Heart left ventricle (tissue), 16 donors: ENCODE data around the gene OSMR. TPM values are rescaled to one million over a fixed set of nuclear protein-coding genes. Genes with fewer than 3 reads are reported as not detected.
A peak's percentile ranks its signal among the peaks of the same experiment; 100 is the strongest.

Experiments
- ATAC-seq, 4 donors: fragments of 200-7000 bp; cut with Tn5 transposase; one replicate each; pipeline ENCODE4 v1.9.1; 2020 to 2022; ENCODE audit warnings: moderate library complexity in 4 of 4, mild to moderate bottlenecking in 3 of 4, moderate number of reproducible peaks in 1 of 4
- DNase-seq, 5 donors: peaks; one replicate each; pipeline ENCODE4 v3.0.0-alpha.2; 2020
- H3K27ac ChIP-seq, 12 donors: fragments of 200-600 bp; sonication (generic) in 4 of 12; one replicate each; pipeline versions ENCODE4 v1.5.0 to v1.8.0; 2016 to 2022; ENCODE audit warnings: mild to moderate bottlenecking in 2 of 12
- H3K27me3 ChIP-seq, 9 donors: fragments of 200-600 bp; sonication (generic) in 2 of 9; one replicate each; pipeline versions ENCODE4 v1.5.1 to v1.8.0; 2016 to 2022; ENCODE audit warnings: mild to moderate bottlenecking in 3 of 9
- H3K36me3 ChIP-seq, 9 donors: fragments of 200-600 bp; sonication (generic) in 2 of 9; one replicate each; pipeline versions ENCODE4 v1.5.0 to v1.8.0; 2018 to 2022; ENCODE audit warnings: mild to moderate bottlenecking in 2 of 9
- H3K4me1 ChIP-seq, 12 donors: fragments of 200-600 bp; sonication (generic) in 4 of 12; one replicate each; pipeline versions ENCODE4 v1.5.0 to v1.8.0; 2016 to 2022; ENCODE audit warnings: mild to moderate bottlenecking in 3 of 12
- H3K4me3 ChIP-seq, 12 donors: fragments of 200-600 bp; sonication (generic) in 4 of 12; one replicate each; pipeline versions ENCODE4 v1.5.0 to v1.8.0; 2017 to 2022; ENCODE audit warnings: mild to moderate bottlenecking in 9 of 12, moderate library complexity in 4 of 12
- H3K9me3 ChIP-seq, 12 donors: fragments of 200-600 bp; sonication (generic) in 4 of 12; one replicate each; pipeline versions ENCODE4 v1.5.0 to v1.8.0; 2016 to 2022; ENCODE audit warnings: mild to moderate bottlenecking in 1 of 12
- CTCF ChIP-seq, 12 donors: fragments of 200-600 bp; sonication (generic) in 4 of 12; IDR thresholded peaks; one replicate each; pipeline versions ENCODE4 v1.5.0 to v1.8.0; 2018 to 2022; ENCODE audit warnings: antibody characterized with exemption in 12 of 12, mild to moderate bottlenecking in 5 of 12
- POLR2A ChIP-seq, 2 donors: fragments of 450-650 bp; IDR thresholded peaks; one replicate each; pipeline ENCODE4 v1.6.1; 2017; ENCODE audit warnings: antibody characterized with exemption in 2 of 2, mild to moderate bottlenecking in 2 of 2, moderate library complexity in 2 of 2
- WGBS, 4 donors: extraction: QIAGEN DNeasy Blood & Tissue Kit in 2 of 4; methylation state at CpG; one replicate each; pipeline versions ENCODE4 v1.1.5 to v1.1.7; 2013 to 2018; 5-methylcytosine and 5-hydroxymethylcytosine counted together
- intact Hi-C, 10 donors: fragments of 100-400 bp; cut with DNase I; formaldehyde crosslinking; loops; one replicate each; pipeline versions ENCODE4 v1.11.1 to v1.14.2; 2022
- polyA plus RNA-seq, 2 donors: library from polyadenylated mRNA; stranded (reverse); fragments of 200-250 nt; gene quantifications; one replicate each; pipeline ENCODE4 v1.2.3, GENCODE V29; 2013
- total RNA-seq, 9 donors: library from RNA; depleted of rRNA in 2 of 9; stranded (reverse); fragments of >200 nt in 2 of 9; fragmentation: NEBNext Ultra II Directional in 3 of 9; extraction: Animal tissue kit (Norgen Biotek cat#: 25700) in 3 of 9; gene quantifications; one replicate each; pipeline versions ENCODE4 v1.1.0 to v1.2.4, GENCODE V29; 2016 to 2023
- donor health status: ischemic (EF 13 %, LVEDD 7.1; RV severe dilation, severe dysfunction).
- donor health status: healthy with polysubstance abuse.
- donor health status: DM: no; HTN: yes; CAD: no.
- donor health status: DM: no; HTN: no; CAD: no.
- donor health status: ischemic (EF 25% LVEDD 6.9; RV normal size, moderate dysfunction).
- donor health status: ischemic (EF 25% LVEDD 5.7; RV mildly dilated, moderate dysfunction).
- donor health status: healthy.
- donor health status: DM: yes; HTN: yes; CAD: no.
- donor health status: ischemic (EF 35%, LVEDD 5.7; RV mildly dilated, moderate dysfunction).
- donor health status: nonischemic (EF 11% LVEDD 7.7; RV severe dilation, severe dysfunction).
- donor health status: DM: yes; HTN: yes; CAD: no.
- donor health status: PGD.
- donor health status: ischemic (EF 29% LVEDD 5.4; RV normal size, mild dysfunction).
- donor health status: nonischemic (EF 23%, LVEDD 6.1; RV moderate dilation, normal function).

OSMR gene
- total and polyA plus RNA-seq, 11 donors = 4.2 to 39.2 (median 12.0) TPM

- ATAC-seq (peak in 1 of 4 donors; percentile 39), DNase-seq (peak in 2 of 5 donors; percentile 14 to 38)
- no peaks in the 10 kb centered on the region for H3K36me3 ChIP-seq
- intact Hi-C loops = loop anchor here in 9 of 10 donors (5.0 to 10.0 kb wide), 9 partner anchors 122 to 602 kb away; partner anchors contain the start of gene LIFR (in 7 of the 9)
- peak overlapping the region in 2 of 12 donors; percentile 55 for H3K27ac ChIP-seq
- H3K4me3 ChIP-seq = no peak overlapping the region
- peaks cover 0 to 44% (median 16%) of the 10 kb centered on the region in 12 donors for H3K4me1 ChIP-seq
- no peaks in the 10 kb centered on the region for H3K9me3 ChIP-seq
- no peaks in the 10 kb centered on the region for H3K27me3 ChIP-seq
- TF ChIP-seq CTCF (IDR thresholded peaks at IDR 0.05) (no peak), POLR2A (IDR thresholded peaks at IDR 0.05) (no peak)
- 53 to 66% (median 58%) methylated on average over 3 to 4 of the region's 4 CpGs for WGBS, 4 donors
Observed at GRCh38 chr5:38806775-38807258, 39.0 kb upstream of the OSMR start.

- DNase-seq = peak in 3 of 5 donors; percentile 14 to 38 (median 26)
- peak overlapping the region in 3 of 12 donors; percentile 55 for H3K27ac ChIP-seq
Observed at GRCh38 chr5:38807570-38808483, 38.0 kb upstream of the OSMR start.

GRCh38 chr5:38808666-38809343 lies 37.0 kb upstream of the OSMR start:
- H3K36me3 ChIP-seq = no peaks in the 10 kb centered on the region
- no peaks in the 10 kb centered on the region for H3K9me3 ChIP-seq
- WGBS, 4 donors = 88 to 90% (median 90%) methylated on average over 20 to 23 of the region's 23 CpGs
- H3K4me3 ChIP-seq = no peak overlapping the region
- peaks cover 0 to 44% (median 16%) of the 10 kb centered on the region in 12 donors for H3K4me1 ChIP-seq
- peak overlapping the region in 6 of 12 donors; percentile 4 to 60 (median 40) for H3K27ac ChIP-seq
- DNase-seq = peak in 1 of 5 donors; percentile 32
- no peak for TF ChIP-seq CTCF (IDR thresholded peaks at IDR 0.05)
- TF ChIP-seq POLR2A (IDR thresholded peaks at IDR 0.05) = no peak
- H3K27me3 ChIP-seq = no peaks in the 10 kb centered on the region
- intact Hi-C loops = loop anchor here in 9 of 10 donors (1.0 to 10.0 kb wide), 11 partner anchors 124 to 604 kb away; partner anchors contain the start of gene LIFR (in 7 of the 9)
- ATAC-seq = peak in 2 of 4 donors; percentile 17 to 20

More at GRCh38 chr5:38807570-38808483, 38.0 kb upstream of the OSMR start:
- no peaks in the 10 kb centered on the region for H3K27me3 ChIP-seq
- intact Hi-C loops = loop anchor here in 9 of 10 donors (2.0 to 10.0 kb wide), 10 partner anchors 123 to 603 kb away; partner anchors contain the start of gene LIFR (in 7 of the 9)
- H3K9me3 ChIP-seq = no peaks in the 10 kb centered on the region
- H3K36me3 ChIP-seq = no peaks in the 10 kb centered on the region
- no peak for TF ChIP-seq POLR2A (IDR thresholded peaks at IDR 0.05)
- TF ChIP-seq CTCF (IDR thresholded peaks at IDR 0.05) = no peak
- peaks cover 0 to 44% (median 16%) of the 10 kb centered on the region in 12 donors for H3K4me1 ChIP-seq
- H3K4me3 ChIP-seq = no peak overlapping the region
- peak; percentile 36 to 75 (median 41) for ATAC-seq
- WGBS, 4 donors = 39 to 48% (median 44%) methylated on average over 8 of the region's 8 CpGs
